ENCODE results near the gene CHRND. TPM values are rescaled to one million over a fixed set of nuclear protein-coding genes. Genes with fewer than 3 reads are reported as not detected.

The CHRND gene
- total RNA-seq, 1 experiment from 2014 or later: not detected

GRCh38 chr2:232535761-232536530 lies 10.0 kb downstream of the CHRND start:
- DNase-seq: no peak
- H3K4me3 ChIP-seq (ENCODE audit: insufficient read depth, low read depth, low read length): no peak overlapping the region
- H3K27me3 ChIP-seq (ENCODE audit: control insufficient read depth, insufficient read depth, low read length): no peaks in the 10 kb centered on the region
- H3K36me3 ChIP-seq (replicated peaks; ENCODE audit: control insufficient read depth, insufficient read depth, low read length): no peaks in the 10 kb centered on the region

GRCh38 chr2:232537079-232537478 lies 11.1 kb downstream of the CHRND start:
- DNase-seq: peak; percentile 94
- no peaks in the 10 kb centered on the region for H3K36me3 ChIP-seq (replicated peaks; ENCODE audit: control insufficient read depth, insufficient read depth, low read length)
- no peaks in the 10 kb centered on the region for H3K27me3 ChIP-seq (ENCODE audit: control insufficient read depth, insufficient read depth, low read length)
- H3K4me3 ChIP-seq (ENCODE audit: insufficient read depth, low read depth, low read length): no peak overlapping the region

- Histone ChIP-seq H3K27me3 (ENCODE audit: control insufficient read depth, insufficient read depth, low read length) (no peaks in the 10 kb centered on the region), H3K36me3 (replicated peaks; ENCODE audit: control insufficient read depth, insufficient read depth, low read length) (no peaks in the 10 kb centered on the region), H3K4me3 (ENCODE audit: insufficient read depth, low read depth, low read length) (no peak overlapping the region)
- DNase-seq: peak; percentile 26
Observed at GRCh38 chr2:232537499-232537898, 11.5 kb downstream of the CHRND start.

GRCh38 chr2:232538671-232539070 lies 12.7 kb downstream of the CHRND start:
- H3K4me3 ChIP-seq (ENCODE audit: insufficient read depth, low read depth, low read length): no peak overlapping the region
- H3K27me3 ChIP-seq (ENCODE audit: control insufficient read depth, insufficient read depth, low read length): no peaks in the 10 kb centered on the region
- DNase-seq: peak; percentile 71
- H3K36me3 ChIP-seq (replicated peaks; ENCODE audit: control insufficient read depth, insufficient read depth, low read length): no peaks in the 10 kb centered on the region

- Histone ChIP-seq H3K27me3 (ENCODE audit: control insufficient read depth, insufficient read depth, low read length) (no peaks in the 10 kb centered on the region), H3K36me3 (replicated peaks; ENCODE audit: control insufficient read depth, insufficient read depth, low read length) (no peaks in the 10 kb centered on the region), H3K4me3 (ENCODE audit: insufficient read depth, low read depth, low read length) (no peak within 1 kb of the TSS)
- peak; percentile 75 for DNase-seq
Observed at GRCh38 chr2:232539298-232540231, 13.6 kb downstream of the CHRND start, which contains the start of gene CHRNG. TSS of gene CHRNG (plus strand) at chr2:232539692. CDS start at chr2:232539748, 56 bp downstream.

GRCh38 chr2:232540441-232541041 lies 14.6 kb downstream of the CHRND start:
- DNase-seq: peak; percentile 60
- Histone ChIP-seq H3K36me3 (replicated peaks; ENCODE audit: control insufficient read depth, insufficient read depth, low read length) (no peaks in the 10 kb centered on the region), H3K4me3 (ENCODE audit: insufficient read depth, low read depth, low read length) (no peak overlapping the region), H3K27me3 (ENCODE audit: control insufficient read depth, insufficient read depth, low read length) (no peaks in the 10 kb centered on the region)

- Histone ChIP-seq H3K36me3 (replicated peaks; ENCODE audit: control insufficient read depth, insufficient read depth, low read length) (no peaks in the 10 kb centered on the region), H3K4me3 (ENCODE audit: insufficient read depth, low read depth, low read length) (no peak overlapping the region), H3K27me3 (ENCODE audit: control insufficient read depth, insufficient read depth, low read length) (no peaks in the 10 kb centered on the region)
- DNase-seq: peak; percentile 61
Observed at GRCh38 chr2:232541195-232541960, 15.4 kb downstream of the CHRND start.

- Histone ChIP-seq H3K36me3 (replicated peaks; ENCODE audit: control insufficient read depth, insufficient read depth, low read length) (no peaks in the 10 kb centered on the region), H3K4me3 (ENCODE audit: insufficient read depth, low read depth, low read length) (no peak overlapping the region), H3K27me3 (ENCODE audit: control insufficient read depth, insufficient read depth, low read length) (no peaks in the 10 kb centered on the region)
- DNase-seq: no peak
Observed at GRCh38 chr2:232541961-232542714, 16.2 kb downstream of the CHRND start.

GRCh38 chr2:232542715-232543467 lies 16.9 kb downstream of the CHRND start:
- Histone ChIP-seq H3K36me3 (replicated peaks; ENCODE audit: control insufficient read depth, insufficient read depth, low read length) (no peaks in the 10 kb centered on the region; the same call in 1 of the 2 replicates), H3K4me3 (ENCODE audit: insufficient read depth, low read depth, low read length) (no peak overlapping the region), H3K27me3 (ENCODE audit: control insufficient read depth, insufficient read depth, low read length) (no peaks in the 10 kb centered on the region)
- DNase-seq: peak; percentile 47

- DNase-seq: no peak
- Histone ChIP-seq H3K27me3 (ENCODE audit: control insufficient read depth, insufficient read depth, low read length) (no peaks in the 10 kb centered on the region), H3K4me3 (ENCODE audit: insufficient read depth, low read depth, low read length) (no peak overlapping the region), H3K36me3 (replicated peaks; ENCODE audit: control insufficient read depth, insufficient read depth, low read length) (no peaks in the 10 kb centered on the region; the same call in 1 of the 2 replicates)
Observed at GRCh38 chr2:232543491-232543890, 17.5 kb downstream of the CHRND start.

GRCh38 chr2:232543928-232544631 lies 18.1 kb downstream of the CHRND start:
- H3K4me3 ChIP-seq (ENCODE audit: insufficient read depth, low read depth, low read length): no peak overlapping the region
- no peaks in the 10 kb centered on the region; the same call in 1 of the 2 replicates for H3K36me3 ChIP-seq (replicated peaks; ENCODE audit: control insufficient read depth, insufficient read depth, low read length)
- no peaks in the 10 kb centered on the region for H3K27me3 ChIP-seq (ENCODE audit: control insufficient read depth, insufficient read depth, low read length)
- DNase-seq: peak; percentile 53

- H3K36me3 ChIP-seq (replicated peaks; ENCODE audit: control insufficient read depth, insufficient read depth, low read length): no peaks in the 10 kb centered on the region; the same call in 1 of the 2 replicates
- H3K4me3 ChIP-seq (ENCODE audit: insufficient read depth, low read depth, low read length): no peak overlapping the region
- no peak for DNase-seq
- no peaks in the 10 kb centered on the region for H3K27me3 ChIP-seq (ENCODE audit: control insufficient read depth, insufficient read depth, low read length)
Observed at GRCh38 chr2:232544674-232545073, 18.7 kb downstream of the CHRND start.
